Stimulated activated CD8-positive, alpha-beta memory T cell treated with anti-CD3 and anti-CD28 coated beads, Interleukin-12 subunit alpha, Interleukin-12 subunit beta, amount 100 ng/mL, for 1 hour (primary cell): ENCODE results near the gene KLHL21.
"Not testable (repeated sequence)": the region's sequence is repeated elsewhere in the genome, so short reads cannot be mapped to it uniquely, and the experiment has no call there.

ENCODE experiments used
- DNase-seq: peaks from one replicate; pipeline ENCODE4 v3.0.0-alpha.2; 2020; ENCODE audit warnings: low read depth

KLHL21 gene

DNA sequence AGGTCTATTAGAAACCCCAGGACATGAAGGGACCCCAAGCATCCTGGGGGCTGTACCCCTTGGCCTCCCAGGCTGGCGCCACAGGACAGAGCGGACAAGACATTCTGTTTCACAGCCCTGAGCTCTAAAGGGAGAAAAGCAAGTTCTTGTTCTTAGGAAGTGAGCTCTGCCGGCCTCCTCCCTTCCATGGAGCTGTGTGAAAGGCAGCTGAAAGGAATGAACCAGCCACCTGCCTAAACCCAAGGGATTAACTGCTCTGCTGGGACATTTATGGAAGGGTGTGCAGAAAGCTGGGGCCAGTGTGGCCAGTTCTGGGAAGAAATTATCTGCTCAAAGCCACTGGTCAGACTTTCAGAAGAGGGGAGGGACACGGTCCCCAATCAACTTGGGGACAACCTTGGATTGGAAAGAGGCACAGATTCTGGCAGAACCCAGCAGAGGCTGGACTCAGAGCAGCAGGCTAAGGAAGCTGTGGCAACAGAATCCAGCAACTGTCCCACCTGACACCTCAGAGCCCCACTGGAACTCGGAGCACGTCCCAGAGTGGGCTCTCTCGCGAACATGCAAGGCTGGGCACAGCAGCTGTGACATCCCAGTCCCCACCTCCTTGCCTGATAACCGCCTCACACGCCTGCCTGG lies 2.1 kb downstream of the KLHL21 start:
- DNase-seq: no peak

- DNase-seq: not testable (repeated sequence)
Observed at GRCh38 chr1:6599991-6600390, 2.7 kb downstream of the KLHL21 start.

GRCh38 chr1:6599141-6599975 lies 3.3 kb downstream of the KLHL21 start:
- peak; percentile 45 for DNase-seq

GRCh38 chr1:6597777-6598131 lies 4.9 kb downstream of the KLHL21 start:
- DNase-seq: no peak

DNA sequence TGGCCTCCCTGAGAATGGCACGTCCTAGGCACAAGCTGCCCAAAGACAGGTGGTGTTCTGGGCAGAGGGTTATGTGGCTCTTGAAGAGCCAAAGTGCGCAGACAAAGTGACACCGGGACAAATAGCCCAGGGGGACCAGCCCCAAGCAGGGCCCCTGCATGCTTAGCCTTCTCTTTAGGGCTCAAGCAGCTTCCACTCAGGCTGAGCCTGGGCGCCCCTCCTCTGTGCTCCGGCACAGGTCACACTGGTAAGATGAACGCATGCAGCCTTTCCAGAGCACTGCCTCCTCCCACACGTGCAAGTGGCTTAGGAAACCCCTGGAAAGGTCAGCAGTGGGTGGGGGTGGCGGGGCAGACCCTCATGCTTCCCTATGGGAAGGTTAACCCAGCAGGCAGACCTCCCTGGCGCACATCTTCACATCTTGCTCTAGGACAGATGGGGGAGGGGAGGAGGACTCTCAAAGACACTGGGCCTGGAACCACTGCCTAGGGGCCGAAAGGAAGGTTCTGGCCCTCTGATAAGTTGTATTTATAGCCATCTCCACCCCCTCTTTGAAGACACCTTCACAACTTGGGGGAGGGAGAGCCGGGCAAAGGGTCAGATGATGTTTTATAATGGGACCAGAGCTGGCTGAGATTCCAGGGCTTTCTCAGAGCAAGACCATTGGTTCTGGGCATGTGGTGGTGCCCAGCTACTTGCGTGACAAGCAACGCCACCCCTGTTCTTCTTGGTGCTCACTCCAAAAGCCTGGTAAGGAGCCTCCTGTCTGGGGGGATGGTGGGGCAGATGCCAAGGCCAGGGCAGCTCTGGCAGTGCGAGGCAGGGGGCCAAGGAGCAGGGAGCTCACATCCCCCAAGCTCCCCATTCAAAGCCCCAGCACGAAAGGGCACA lies 5.5 kb downstream of the KLHL21 start:
- no peak for DNase-seq

DNA sequence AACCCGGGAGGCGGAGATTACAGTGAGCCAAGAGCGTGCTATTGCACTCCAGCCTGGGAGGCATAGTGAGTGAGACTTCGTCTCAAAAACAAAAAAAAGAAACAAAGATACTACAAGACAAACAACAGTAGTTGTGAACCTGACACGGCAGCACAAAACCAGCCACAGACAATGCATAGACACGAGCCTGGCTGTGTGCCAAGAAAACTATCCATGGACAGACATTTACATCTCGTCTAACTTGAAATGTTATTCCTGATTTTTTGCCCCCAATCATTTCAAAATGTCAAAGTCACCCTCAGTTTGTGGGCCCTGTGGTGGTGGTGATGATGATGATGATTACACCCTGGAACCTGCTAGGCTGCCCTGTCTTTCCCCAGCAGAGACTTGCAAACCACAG lies 6.3 kb downstream of the KLHL21 start:
- no peak for DNase-seq

DNA sequence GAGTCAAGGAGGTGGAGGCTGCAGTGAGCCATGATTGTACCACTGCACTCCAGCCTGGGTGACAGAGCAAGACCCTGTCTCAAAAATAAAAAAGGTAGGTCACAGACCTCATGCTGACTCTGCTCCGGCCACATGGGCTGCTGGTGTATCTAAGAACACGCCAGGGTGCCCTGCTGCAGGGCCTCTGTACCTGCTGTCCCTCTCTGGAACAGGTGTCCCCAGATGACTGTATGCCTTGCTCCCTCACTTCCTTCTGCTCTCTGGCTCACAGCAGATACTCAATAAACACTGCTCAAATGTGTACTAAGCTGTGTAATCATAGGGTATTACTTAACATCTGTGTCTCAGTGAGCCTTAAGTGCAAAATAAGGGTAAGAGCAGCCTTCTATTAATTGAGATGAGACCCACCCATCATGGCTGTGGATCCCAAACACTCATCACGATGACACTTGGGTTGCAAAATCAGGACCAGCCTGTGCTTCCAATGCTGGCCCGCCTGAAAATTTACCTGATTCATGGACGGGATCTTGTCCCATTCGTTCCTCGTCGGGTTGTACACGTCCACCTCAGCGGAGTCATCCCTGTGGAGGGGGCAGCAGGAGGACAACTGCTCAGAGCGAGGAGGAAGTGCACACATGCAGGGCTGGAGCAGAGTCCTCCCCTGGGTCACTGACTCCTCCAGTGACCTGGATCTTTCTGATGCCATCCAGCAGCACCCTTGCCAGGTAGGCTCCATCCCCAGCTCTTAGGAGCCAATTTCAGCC lies 7.5 kb downstream of the KLHL21 start:
- DNase-seq: no peak

DNA sequence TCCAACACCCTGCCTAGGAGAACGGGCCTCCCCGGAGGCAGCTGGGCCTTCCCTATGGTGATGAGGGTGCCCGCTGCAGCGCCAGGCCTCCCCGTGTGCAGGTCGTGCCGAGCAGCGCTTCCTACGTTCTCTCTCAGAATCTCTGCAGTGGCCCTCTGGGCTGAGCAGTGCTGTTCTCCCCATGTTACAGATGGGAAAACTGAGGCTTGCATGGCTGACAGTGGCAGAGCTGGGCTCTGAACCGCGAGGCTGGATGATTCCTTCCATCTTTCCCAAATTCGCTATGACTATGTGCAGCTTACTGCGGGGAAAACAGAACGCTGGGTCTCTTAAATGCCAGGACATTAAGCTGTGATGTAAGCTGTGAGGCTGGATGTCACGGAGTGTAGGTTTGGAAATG lies 8.9 kb downstream of the KLHL21 start:
- no peak for DNase-seq

DNA sequence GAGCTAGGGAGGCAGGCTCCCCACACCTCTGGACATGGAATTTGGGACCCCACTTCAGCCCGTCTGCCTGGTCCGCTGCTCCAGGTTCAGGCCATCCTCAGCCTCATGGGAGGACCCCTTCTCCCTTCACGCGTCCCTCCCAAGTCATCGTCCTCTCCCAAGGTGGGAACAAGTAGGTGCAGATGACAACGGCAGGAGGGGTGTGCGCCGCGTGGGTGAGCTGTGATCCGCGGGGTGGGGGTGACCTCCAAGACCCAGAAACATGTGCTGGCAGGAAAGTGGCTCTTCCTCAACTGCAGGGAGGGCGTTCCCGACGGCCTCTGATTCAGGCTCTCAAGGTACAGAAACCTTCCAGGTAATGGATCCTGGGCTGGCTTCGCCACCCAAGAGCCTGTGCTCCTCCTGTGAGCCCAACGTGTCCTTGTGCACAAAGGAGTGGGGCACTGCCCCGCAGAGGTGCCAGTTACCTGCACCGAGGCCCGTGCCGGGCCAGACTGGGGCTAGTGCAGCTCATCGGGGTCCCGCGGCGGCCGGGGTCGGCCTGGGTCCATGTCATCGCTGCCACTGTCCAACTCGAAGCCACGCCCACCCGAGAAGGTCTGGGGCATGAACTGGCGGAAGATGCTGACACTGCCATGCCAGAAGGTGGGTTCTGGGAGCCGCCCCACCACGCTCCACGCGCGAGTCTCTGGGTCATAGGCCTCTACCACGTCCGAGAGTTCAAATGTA lies 9.6 kb downstream of the KLHL21 start:
- no peak for DNase-seq

- DNase-seq: no peak
Observed at GRCh38 chr1:6592441-6592840, 10.2 kb downstream of the KLHL21 start.

DNA sequence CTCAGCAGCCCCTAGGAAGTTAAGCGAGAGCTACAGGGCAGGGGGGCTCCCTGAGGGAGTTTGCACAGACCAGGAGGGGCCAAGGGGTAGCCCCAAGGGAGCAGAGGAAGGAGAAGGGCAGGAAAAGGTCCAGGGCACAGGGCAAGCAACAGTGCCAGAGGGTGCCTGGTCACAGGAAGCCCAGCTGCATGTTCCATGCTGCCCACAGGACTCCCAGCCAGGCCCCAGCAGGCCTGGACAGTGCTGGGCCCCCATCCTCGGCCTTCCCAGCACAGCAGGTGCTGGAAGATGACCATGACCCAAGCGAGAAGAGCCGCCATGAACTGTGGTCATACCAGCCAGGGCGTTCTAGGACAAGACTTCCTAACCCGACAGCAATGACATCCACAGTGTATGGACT lies 11.0 kb downstream of the KLHL21 start:
- DNase-seq: no peak

- DNase-seq: no peak
Observed at GRCh38 chr1:6591222-6591621, 11.4 kb downstream of the KLHL21 start.

DNA sequence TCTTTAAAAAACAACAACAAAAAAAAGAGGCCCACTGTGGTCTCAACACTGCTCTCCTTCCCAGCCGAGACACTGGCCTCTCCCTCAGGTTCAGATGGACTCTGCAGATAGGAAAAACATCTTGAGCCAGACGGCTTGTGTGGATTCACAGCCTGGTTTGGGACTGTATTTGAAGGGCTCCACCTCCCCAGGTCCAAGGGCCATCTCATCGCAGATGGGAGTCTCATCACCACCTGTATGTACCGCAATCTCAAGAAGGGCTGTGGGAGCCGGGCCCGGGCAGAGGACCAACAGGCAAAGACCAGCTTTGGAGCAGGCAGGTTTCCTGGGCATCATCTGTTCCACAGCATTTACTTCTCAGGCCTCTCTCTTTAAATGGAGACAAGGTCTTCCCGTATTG lies 12.6 kb downstream of the KLHL21 start:
- DNase-seq: no peak

DNA sequence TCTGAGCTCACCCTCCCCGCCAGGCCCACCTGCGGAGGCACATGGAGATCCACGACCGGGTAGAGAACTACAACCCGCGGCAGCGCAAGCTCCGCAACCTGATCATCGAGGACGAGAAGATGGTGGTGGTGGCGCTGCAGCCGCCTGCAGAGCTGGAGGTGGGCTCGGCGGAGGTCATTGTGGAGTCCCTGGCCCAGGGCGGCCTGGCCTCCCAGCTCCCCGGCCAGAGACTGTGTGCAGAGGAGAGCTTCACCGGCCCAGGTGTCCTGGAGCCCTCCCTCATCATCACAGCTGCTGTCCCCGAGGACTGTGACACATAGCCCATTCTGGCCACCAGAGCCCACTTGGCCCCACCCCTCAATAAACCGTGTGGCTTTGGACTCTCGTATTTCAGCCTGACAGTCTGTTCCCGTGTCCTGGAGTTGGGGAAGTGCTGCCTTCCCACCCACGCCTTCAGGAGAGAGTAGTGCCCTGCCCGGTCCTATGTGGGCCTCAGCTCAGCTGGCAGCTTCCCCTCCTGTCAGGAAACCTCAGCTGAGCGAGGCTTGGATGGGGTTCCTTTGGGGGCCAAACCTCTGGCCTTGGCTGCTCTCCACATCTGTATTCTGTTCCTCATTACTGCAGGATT lies 13.7 kb downstream of the KLHL21 start:
- no peak for DNase-seq

DNA sequence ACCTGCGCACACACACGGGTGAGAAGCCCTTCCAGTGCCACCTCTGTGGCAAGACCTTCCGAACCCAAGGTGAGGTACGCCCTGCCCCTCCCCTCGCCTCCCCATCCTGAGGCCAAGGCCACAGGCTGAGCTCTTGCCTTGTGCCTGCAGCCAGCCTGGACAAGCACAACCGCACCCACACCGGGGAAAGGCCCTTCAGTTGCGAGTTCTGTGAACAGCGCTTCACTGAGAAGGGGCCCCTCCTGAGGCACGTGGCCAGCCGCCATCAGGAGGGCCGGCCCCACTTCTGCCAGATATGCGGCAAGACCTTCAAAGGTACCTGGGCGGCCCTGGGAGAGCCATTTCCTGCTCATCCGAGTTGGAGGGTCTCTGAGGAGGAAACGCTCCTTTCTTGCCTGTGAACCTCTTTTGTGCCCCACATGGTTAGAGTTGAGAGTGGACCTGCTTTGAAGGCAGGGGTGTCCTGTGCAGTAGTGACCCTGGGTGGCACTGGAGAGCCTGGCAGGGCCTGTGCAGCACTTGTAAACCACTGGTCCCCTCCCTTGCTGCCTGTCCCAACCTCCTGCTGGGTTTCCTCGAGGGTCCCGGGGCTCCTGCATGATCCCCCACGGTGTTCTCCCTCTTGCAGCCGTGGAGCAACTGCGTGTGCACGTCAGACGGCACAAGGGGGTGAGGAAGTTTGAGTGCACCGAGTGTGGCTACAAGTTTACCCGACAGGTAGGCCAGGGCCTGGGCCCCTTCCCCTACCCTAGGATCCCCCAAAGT lies 14.4 kb downstream of the KLHL21 start:
- no peak for DNase-seq

DNA sequence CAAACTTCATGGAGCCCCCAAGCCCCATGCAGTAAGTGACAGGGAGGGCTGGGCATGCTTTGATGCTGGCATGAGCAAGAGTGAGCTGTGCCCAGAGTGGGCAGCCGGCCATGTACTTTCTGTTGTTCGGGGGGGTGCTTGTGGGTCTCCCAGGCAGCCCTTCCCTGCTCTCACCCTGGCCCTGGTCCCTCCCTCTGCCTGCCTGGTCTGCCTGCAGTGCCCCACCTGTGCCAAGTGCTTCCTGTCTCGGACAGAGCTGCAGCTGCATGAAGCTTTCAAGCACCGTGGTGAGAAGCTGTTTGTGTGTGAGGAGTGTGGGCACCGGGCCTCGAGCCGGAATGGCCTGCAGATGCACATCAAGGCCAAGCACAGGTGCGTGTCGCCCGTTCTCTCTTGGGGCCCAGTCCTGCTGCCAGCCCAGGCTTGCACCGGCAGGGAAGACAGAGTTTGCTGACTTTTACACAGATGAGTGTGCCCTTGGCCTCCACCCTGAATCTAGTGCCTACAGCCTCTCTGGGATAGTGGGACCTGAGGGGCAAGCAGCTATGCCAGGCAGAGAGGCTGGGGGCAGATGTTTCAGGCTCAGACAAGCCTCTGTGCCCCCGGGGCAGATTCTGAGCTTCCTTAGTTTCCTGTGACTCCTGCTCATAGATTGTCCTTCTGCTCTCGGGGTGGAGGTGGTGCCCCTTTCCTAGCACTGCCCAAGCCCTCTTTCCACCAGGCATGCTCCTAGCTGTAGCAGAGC lies 15.2 kb downstream of the KLHL21 start:
- DNase-seq: no peak

DNA sequence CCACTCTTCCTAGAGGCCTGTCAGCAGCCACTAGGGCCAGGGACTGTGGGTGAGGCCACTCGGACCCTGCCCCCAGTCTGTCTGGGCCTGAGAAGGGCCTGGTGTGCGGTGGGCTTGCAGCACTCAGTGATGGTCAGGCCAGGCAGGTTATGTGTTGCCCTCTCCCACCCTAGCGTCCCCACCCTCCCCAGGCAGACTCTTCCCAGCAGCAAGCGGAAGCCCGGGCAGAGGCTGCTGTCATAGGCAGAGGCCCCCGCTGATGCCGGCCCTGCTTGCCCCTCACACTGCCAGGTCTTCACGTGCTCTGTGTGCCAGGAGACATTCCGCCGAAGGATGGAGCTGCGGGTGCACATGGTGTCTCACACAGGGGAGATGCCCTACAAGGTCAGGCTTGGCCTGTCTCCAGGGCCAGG lies 16.3 kb downstream of the KLHL21 start:
- DNase-seq: no peak

- DNase-seq: no peak
Observed at GRCh38 chr1:6585841-6586240, 16.8 kb downstream of the KLHL21 start.

DNA sequence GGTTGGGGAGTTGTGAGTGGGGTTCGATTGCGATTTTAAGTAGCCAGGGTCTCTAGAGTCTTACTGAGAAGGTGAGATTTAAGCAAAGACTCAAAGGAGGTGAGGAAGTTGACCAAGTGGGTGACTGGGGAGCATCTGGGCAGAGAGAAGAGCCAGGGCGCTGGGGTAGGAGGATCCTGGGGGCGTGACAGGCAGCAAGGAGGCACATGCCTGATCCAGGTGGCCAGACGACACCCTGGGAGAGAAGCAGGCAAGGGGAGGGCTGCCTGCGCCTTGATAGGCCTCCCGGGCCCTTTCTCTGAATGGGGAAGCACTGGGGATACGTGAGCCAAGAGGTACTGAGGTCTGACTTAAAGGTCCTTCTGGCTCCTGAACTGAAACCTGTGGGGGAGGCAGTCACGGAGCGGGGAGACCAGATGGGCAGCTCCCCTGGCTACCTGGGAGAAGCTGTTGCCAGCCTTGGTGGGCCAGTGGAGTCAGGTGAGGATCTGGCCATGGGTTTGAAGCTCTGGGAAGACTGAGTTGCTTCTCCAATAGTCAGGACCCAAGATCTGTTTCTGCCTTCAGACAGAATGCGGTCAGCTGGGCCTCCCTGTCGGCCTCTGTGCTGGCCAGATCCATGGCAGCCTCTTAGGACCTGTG lies 17.5 kb downstream of the KLHL21 start:
- no peak for DNase-seq
